ENCODE measurements around the gene ERBB4. TPM values are rescaled to one million over a fixed set of nuclear protein-coding genes. Genes with fewer than 3 reads are reported as not detected.

Gene ERBB4
- total RNA-seq, 1 experiment from 2014 or later, result 0.15 TPM

DNA sequence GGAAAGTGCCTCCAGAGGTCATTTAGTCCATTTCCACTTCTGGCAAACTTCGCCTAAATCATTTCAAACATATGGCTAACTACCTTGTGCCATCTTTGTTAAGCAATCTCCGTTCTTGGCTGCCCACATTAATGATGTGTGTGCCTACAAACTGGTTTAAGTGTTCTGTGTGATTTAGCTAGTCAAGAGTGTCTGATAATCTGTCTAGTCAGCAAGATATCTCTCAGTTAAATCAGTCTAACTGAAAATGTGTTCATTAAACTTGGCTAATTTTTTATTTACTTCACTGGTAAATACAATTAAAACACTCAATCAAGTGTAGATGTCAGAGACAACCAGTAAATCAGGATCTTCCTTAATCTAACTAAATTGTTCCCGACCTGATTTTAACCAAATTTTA, 352.4 kb downstream of the ERBB4 start:
- Histone ChIP-seq H3K36me3 (ENCODE audit: control insufficient read depth, insufficient read depth, low read length) (no peaks in the 10 kb centered on the region), H3K4me1 (ENCODE audit: control insufficient read depth, insufficient read depth, low read length) (no peaks in the 10 kb centered on the region), H3K4me3 (ENCODE audit: low read depth in 2 of 2, low read length in 2 of 2) (no peak overlapping the region), H3K27ac (ENCODE audit: low read length) (no peak overlapping the region), H3K27me3 (ENCODE audit: control insufficient read depth, insufficient read depth, low read length) (no peaks in the 10 kb centered on the region), H3K9me3 (ENCODE audit: control insufficient read depth, insufficient read depth, low read depth, low read length) (peaks cover 3% of the 10 kb centered on the region; the same call in 1 of the 2 replicates)
- ATAC-seq (no peak), DNase-seq (ENCODE audit: low read depth, low spot score) (no peak)
- TF ChIP-seq, protein P1, sequence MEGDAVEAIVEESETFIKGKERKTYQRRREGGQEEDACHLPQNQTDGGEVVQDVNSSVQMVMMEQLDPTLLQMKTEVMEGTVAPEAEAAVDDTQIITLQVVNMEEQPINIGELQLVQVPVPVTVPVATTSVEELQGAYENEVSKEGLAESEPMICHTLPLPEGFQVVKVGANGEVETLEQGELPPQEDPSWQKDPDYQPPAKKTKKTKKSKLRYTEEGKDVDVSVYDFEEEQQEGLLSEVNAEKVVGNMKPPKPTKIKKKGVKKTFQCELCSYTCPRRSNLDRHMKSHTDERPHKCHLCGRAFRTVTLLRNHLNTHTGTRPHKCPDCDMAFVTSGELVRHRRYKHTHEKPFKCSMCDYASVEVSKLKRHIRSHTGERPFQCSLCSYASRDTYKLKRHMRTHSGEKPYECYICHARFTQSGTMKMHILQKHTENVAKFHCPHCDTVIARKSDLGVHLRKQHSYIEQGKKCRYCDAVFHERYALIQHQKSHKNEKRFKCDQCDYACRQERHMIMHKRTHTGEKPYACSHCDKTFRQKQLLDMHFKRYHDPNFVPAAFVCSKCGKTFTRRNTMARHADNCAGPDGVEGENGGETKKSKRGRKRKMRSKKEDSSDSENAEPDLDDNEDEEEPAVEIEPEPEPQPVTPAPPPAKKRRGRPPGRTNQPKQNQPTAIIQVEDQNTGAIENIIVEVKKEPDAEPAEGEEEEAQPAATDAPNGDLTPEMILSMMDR (IDR thresholded peaks at IDR 0.05), result no peak
- TF ChIP-seq POLR2AphosphoS5 (IDR thresholded peaks at IDR 0.05; ENCODE audit: low read depth, low read length) (no peak), SIN3A (IDR thresholded peaks at IDR 0.05; ENCODE audit: borderline replicate concordance, insufficient read depth, low read depth, low read length) (no peak), TCF7L2 (IDR thresholded peaks at IDR 0.05; ENCODE audit: low read depth, low read length) (no peak), REST (IDR thresholded peaks at IDR 0.05; ENCODE audit: insufficient read depth in 1 of 2, low read depth in 2 of 2, low read length in 1 of 2) (no peak)
- in situ Hi-C loops (cut with HindIII; ENCODE audit: low pct_unique_long_range_greater_than_20kb, low sequenced_read_pairs) (no loop called here), intact Hi-C loops (cut with micrococcal nuclease; ENCODE audit: unreplicated experiment) (no loop called here)
- BruUV-seq (replicated peaks), result no TSS peak
- ChIA-PET CTCF (no interaction called here), POLR2A (no interaction called here)

DNA sequence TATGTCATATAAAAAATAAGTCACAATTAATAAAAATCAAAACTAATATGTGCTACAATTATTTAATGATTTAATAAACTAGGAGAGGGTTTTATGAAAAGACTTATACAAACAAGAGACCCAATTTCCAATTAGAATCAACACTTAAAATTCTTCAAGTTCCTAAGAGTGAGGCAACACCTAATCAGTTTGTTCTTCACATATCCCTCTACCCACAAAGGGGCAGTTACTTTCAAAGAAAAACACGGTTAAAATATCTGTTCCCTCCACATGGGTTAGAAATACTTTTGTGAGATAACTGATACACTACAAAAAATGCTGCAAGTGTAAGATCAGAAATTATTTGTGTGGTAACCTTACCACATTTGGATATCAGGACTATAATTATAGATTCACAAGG, 357.0 kb downstream of the ERBB4 start:
- no peak overlapping the region for H3K27ac ChIP-seq (ENCODE audit: low read length)
- POLR2A ChIA-PET, result no interaction called here
- no peak for ATAC-seq
- no peaks in the 10 kb centered on the region for H3K4me1 ChIP-seq (ENCODE audit: control insufficient read depth, insufficient read depth, low read length)
- no peak for DNase-seq (ENCODE audit: low read depth, low spot score)
- in situ Hi-C loops (cut with HindIII; ENCODE audit: low pct_unique_long_range_greater_than_20kb, low sequenced_read_pairs), result no loop called here
- TF ChIP-seq REST (IDR thresholded peaks at IDR 0.05; ENCODE audit: insufficient read depth in 1 of 2, low read depth in 2 of 2, low read length in 1 of 2) (no peak), TCF7L2 (IDR thresholded peaks at IDR 0.05; ENCODE audit: low read depth, low read length) (no peak), SIN3A (IDR thresholded peaks at IDR 0.05; ENCODE audit: borderline replicate concordance, insufficient read depth, low read depth, low read length) (no peak), POLR2AphosphoS5 (IDR thresholded peaks at IDR 0.05; ENCODE audit: low read depth, low read length) (no peak)
- TF ChIP-seq, protein P1 (IDR thresholded peaks at IDR 0.05), result no peak
- no peak overlapping the region for H3K4me3 ChIP-seq (ENCODE audit: low read depth in 2 of 2, low read length in 2 of 2)
- intact Hi-C loops (cut with micrococcal nuclease; ENCODE audit: unreplicated experiment), result no loop called here
- CTCF ChIA-PET, result no interaction called here
- no peaks in the 10 kb centered on the region for H3K36me3 ChIP-seq (ENCODE audit: control insufficient read depth, insufficient read depth, low read length)
- no TSS peak for BruUV-seq (replicated peaks)
- no peaks in the 10 kb centered on the region for H3K9me3 ChIP-seq (ENCODE audit: control insufficient read depth, insufficient read depth, low read depth, low read length)
- H3K27me3 ChIP-seq (ENCODE audit: control insufficient read depth, insufficient read depth, low read length), result no peaks in the 10 kb centered on the region
